Nephron progenitor cell (in vitro differentiated cells): Measurements from ENCODE around the gene KCNMB2.

Experiments used
- DNase-seq: peaks from one replicate; pipeline ENCODE4 v3.0.0; 2021
- H3K27ac Mint-ChIP-seq: 2 replicates; pipeline ENCODE4 v1.8.0; 2021; ENCODE audit warnings: mild to moderate bottlenecking, moderate library complexity, mixed read lengths
- H3K27me3 Mint-ChIP-seq: 2 replicates; pipeline ENCODE4 v1.8.0; 2021; ENCODE audit warnings: mild to moderate bottlenecking, low read depth, mixed read lengths; ENCODE audit not compliant: poor library complexity
- H3K36me3 Mint-ChIP-seq: 2 replicates; pipeline ENCODE4 v1.8.0; 2021; ENCODE audit warnings: low read depth, mixed read lengths
- H3K4me1 Mint-ChIP-seq: 2 replicates; pipeline ENCODE4 v1.8.0; 2021; ENCODE audit warnings: mixed read lengths
- H3K4me3 Mint-ChIP-seq: 2 replicates; pipeline ENCODE4 v1.8.0; 2021; ENCODE audit warnings: mild to moderate bottlenecking, moderate library complexity, mixed read lengths
- H3K9me3 Mint-ChIP-seq: 2 replicates; pipeline ENCODE4 v1.8.0; 2021; ENCODE audit warnings: mild to moderate bottlenecking, moderate library complexity, mixed read lengths
- CTCF ChIP-seq: fragments of 200-600 bp; sonication (generic); IDR thresholded peaks from 2 replicates; pipeline ENCODE4 v1.5.0; 2021; ENCODE audit warnings: antibody characterized with exemption

Gene KCNMB2

DNA sequence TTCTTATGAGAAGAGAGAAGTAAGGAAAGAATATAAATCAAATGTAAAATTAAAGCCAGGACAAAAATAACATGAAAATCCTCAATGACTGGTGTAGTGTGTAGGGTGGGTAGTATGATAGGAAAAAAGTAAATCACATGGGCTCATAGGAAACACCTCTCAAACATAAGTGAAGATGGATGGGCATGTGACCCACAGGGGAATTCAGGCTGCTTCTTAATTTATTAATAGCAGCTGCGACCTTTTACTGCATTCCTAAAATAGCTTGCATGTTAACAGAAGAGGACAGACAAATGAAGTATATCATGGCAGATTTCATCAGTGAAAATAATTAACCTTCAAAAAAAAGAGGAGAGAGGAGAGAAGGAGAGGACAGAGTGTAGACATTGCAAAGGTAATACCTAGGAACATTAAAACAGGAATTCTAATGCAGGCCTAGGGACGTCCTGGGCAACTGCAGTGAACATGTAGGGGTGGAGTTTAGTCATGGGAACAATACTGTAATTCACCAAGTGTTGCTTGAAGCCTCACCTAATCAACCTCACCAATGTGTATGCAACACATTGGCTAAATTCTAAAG, 132.9 kb downstream of the KCNMB2 start:
- Mint-ChIP-seq H3K4me1 (peaks cover 19% of the 10 kb centered on the region), H3K4me3 (no peak overlapping the region), H3K9me3 (peaks cover 5% of the 10 kb centered on the region), H3K36me3 (no peaks in the 10 kb centered on the region), H3K27me3 (peaks cover 4% of the 10 kb centered on the region), H3K27ac (no peak overlapping the region)
- no peak for DNase-seq
- no peak for TF ChIP-seq CTCF

GRCh38 chr3:178669758-178670157, 133.5 kb downstream of the KCNMB2 start:
- Mint-ChIP-seq H3K4me1 (peaks cover 19% of the 10 kb centered on the region), H3K4me3 (no peak overlapping the region), H3K9me3 (peaks cover 5% of the 10 kb centered on the region), H3K27ac (no peak overlapping the region), H3K36me3 (no peaks in the 10 kb centered on the region), H3K27me3 (peaks cover 4% of the 10 kb centered on the region)
- TF ChIP-seq CTCF, result no peak
- no peak for DNase-seq

- H3K36me3 Mint-ChIP-seq, result no peaks in the 10 kb centered on the region
- peaks cover 5% of the 10 kb centered on the region for H3K9me3 Mint-ChIP-seq
- no peak overlapping the region for H3K27ac Mint-ChIP-seq
- H3K4me3 Mint-ChIP-seq, result no peak overlapping the region
- no peak for TF ChIP-seq CTCF
- peaks cover 19% of the 10 kb centered on the region for H3K4me1 Mint-ChIP-seq
- DNase-seq, result no peak
- H3K27me3 Mint-ChIP-seq, result peaks cover 4% of the 10 kb centered on the region
These were observed 135.1 kb downstream of the KCNMB2 start for GRCh38 chr3:178671377-178671776.

- Mint-ChIP-seq H3K27me3 (peaks cover 4% of the 10 kb centered on the region), H3K9me3 (peaks cover 5% of the 10 kb centered on the region), H3K4me3 (no peak overlapping the region), H3K4me1 (peaks cover 19% of the 10 kb centered on the region), H3K36me3 (no peaks in the 10 kb centered on the region), H3K27ac (no peak overlapping the region)
- no peak for DNase-seq
- TF ChIP-seq CTCF, result no peak
These were observed 135.6 kb downstream of the KCNMB2 start for GRCh38 chr3:178671791-178672190.

DNA sequence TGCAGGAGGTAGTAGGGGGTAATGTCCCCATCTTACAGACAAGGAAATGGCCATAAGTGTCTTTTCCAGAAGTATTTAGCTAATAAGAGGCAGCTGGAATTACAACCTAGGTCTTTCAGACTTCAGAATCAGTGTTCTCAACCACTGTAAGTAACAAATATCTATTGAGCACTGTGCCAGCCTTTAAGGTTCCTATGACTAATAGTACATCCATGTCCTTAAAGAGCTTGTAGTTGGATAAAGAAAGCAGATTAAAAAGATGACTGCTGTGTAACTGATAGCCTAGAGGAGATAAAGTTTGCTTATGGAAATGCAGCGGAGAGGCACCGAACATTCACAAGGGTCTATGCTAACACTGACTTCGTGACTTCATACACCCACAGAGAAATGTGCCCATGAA, 136.0 kb downstream of the KCNMB2 start:
- no peak for TF ChIP-seq CTCF
- no peak for DNase-seq
- no peaks in the 10 kb centered on the region for H3K36me3 Mint-ChIP-seq
- H3K4me3 Mint-ChIP-seq, result no peak overlapping the region
- H3K27ac Mint-ChIP-seq, result no peak overlapping the region
- peaks cover 5% of the 10 kb centered on the region for H3K9me3 Mint-ChIP-seq
- H3K4me1 Mint-ChIP-seq, result peaks cover 19% of the 10 kb centered on the region
- peaks cover 4% of the 10 kb centered on the region for H3K27me3 Mint-ChIP-seq

- no peaks in the 10 kb centered on the region for H3K27me3 Mint-ChIP-seq
- H3K9me3 Mint-ChIP-seq, result no peaks in the 10 kb centered on the region
- H3K4me3 Mint-ChIP-seq, result no peak overlapping the region
- peaks cover 10% of the 10 kb centered on the region for H3K4me1 Mint-ChIP-seq
- H3K27ac Mint-ChIP-seq, result no peak overlapping the region
- TF ChIP-seq CTCF, result no peak
- DNase-seq, result no peak
- H3K36me3 Mint-ChIP-seq, result no peaks in the 10 kb centered on the region
These were observed 137.3 kb downstream of the KCNMB2 start for GRCh38 chr3:178673529-178673928.
